Loucy (cell line): ENCODE data around the gene NFAT5.

Experiments used
- CTCF ChIP-seq: fragments of 200-600 bp; sonication (generic); conservative IDR thresholded peaks from 2 replicates; pipeline ENCODE4 v1.5.1; 2014; ENCODE audit warnings: mild to moderate bottlenecking, antibody characterized with exemption, low read length
- EZH2phosphoT487 ChIP-seq: fragments of 200-600 bp; IDR thresholded peaks from 2 replicates; pipeline ENCODE4 v1.6.1; 2018; ENCODE audit warnings: antibody characterized with exemption, mild to moderate bottlenecking, moderate library complexity, borderline replicate concordance

- TF ChIP-seq CTCF (no peak), EZH2phosphoT487 (no peak)
These were observed 179.5 kb downstream of the NFAT5 start for GRCh38 chr16:69745232-69745612.
